ENCODE results near the gene VAV1. TPM values are rescaled to one million over a fixed set of nuclear protein-coding genes. Genes with fewer than 3 reads are reported as not detected.

Gene VAV1
- total and polyA plus RNA-seq, 2 experiments from 2014 or later = 0.82 to 1.8 TPM

GRCh38 chr19:6828306-6828697 is 55.8 kb downstream of the VAV1 start:
- TF ChIP-seq REST (IDR thresholded peaks at IDR 0.05; ENCODE audit: unreplicated experiment) (no peak), NANOG (IDR thresholded peaks at IDR 0.05; ENCODE audit: borderline replicate concordance) (no peak), POLR2AphosphoS5 (IDR thresholded peaks at IDR 0.05; ENCODE audit: low read depth) (no peak), CTCF (conservative IDR thresholded peaks at IDR 0.05; ENCODE audit: low read depth in 2 of 2) (no peak), ZNF462 (CRISPR knock-in tag; IDR thresholded peaks at IDR 0.05) (no peak), CREB1 (CRISPR knock-in tag; IDR thresholded peaks at IDR 0.05; ENCODE audit: low read depth) (no peak), STAT1 (IDR thresholded peaks at IDR 0.05; ENCODE audit: unreplicated experiment) (no peak), ETS1 (IDR thresholded peaks at IDR 0.05) (no peak), ZNF114 (CRISPR knock-in tag; IDR thresholded peaks at IDR 0.05) (no peak), EZH2 (IDR thresholded peaks at IDR 0.05; ENCODE audit: low read depth, unreplicated experiment) (no peak), ZNF331 (CRISPR knock-in tag; IDR thresholded peaks at IDR 0.05; ENCODE audit: low read depth) (no peak), EZH2phosphoT487 (IDR thresholded peaks at IDR 0.05; ENCODE audit: unreplicated experiment) (no peak), JUNB (IDR thresholded peaks at IDR 0.05; ENCODE audit: unreplicated experiment) (no peak)
- DNase-seq (ENCODE audit: low spot score) (peak; percentile 19), ATAC-seq (no peak)
- H3K9me2 ChIP-seq (ENCODE audit: insufficient read depth) = no peaks in the 10 kb centered on the region
- H3K4me2 ChIP-seq = no peak overlapping the region
- no peak overlapping the region for H3K4me3 ChIP-seq
- Mint-ChIP-seq H3K36me3 (ENCODE audit: low read depth) (peaks cover 45% of the 10 kb centered on the region), H3K27me3 (ENCODE audit: insufficient read depth, low read depth, poor library complexity) (peaks cover 17% of the 10 kb centered on the region), H3K4me3 (no peak overlapping the region), H3K27ac (no peak overlapping the region), H3K4me1 (no peaks in the 10 kb centered on the region), H3K9me3 (peaks cover 98% of the 10 kb centered on the region)
- H4K20me1 ChIP-seq (replicated peaks; ENCODE audit: insufficient read depth) = no peaks in the 10 kb centered on the region
- H2AFZ ChIP-seq = no peak overlapping the region
- no peaks in the 10 kb centered on the region for H3K79me2 ChIP-seq (replicated peaks; ENCODE audit: insufficient read depth)
- H3K27me3 ChIP-seq (ENCODE audit: insufficient read depth) = no peaks in the 10 kb centered on the region
- H3K4me1 ChIP-seq (ENCODE audit: insufficient read depth) = no peaks in the 10 kb centered on the region
- no peaks in the 10 kb centered on the region for H3K36me3 ChIP-seq (ENCODE audit: insufficient read depth)
- H3F3A ChIP-seq (replicated peaks; ENCODE audit: low read depth) = no peaks in the 10 kb centered on the region
- H3K27ac ChIP-seq (ENCODE audit: low read depth) = no peak overlapping the region

Data from GM23338 (cell line).